CD14-positive monocyte (primary cell): ENCODE measurements around the gene SPRR2D. TPM values are rescaled to one million over a fixed set of nuclear protein-coding genes. Genes with fewer than 3 reads are reported as not detected.

Experiments
- DNase-seq, 3 donors: peaks; one replicate each; pipeline ENCODE4 v3.0.0-alpha.2; 2011 to 2022
- H2AFZ ChIP-seq: 2 replicates; pipeline ENCODE4 v1.6.0; 2012; ENCODE audit warnings: mild to moderate bottlenecking, low read depth, low read length, inconsistent platforms; ENCODE audit not compliant: insufficient read depth, poor library complexity, severe bottlenecking
- H3K27ac ChIP-seq, 2 donors: 1 replicate in 1 of 2; 2 replicates in 1 of 2; pipeline ENCODE4 v1.5.1; 2012 to 2013; ENCODE audit warnings: low read length in 2 of 2, control low read depth in 1 of 2, inconsistent platforms in 1 of 2, low read depth in 1 of 2, mild to moderate bottlenecking in 1 of 2
- H3K27me3 ChIP-seq, 2 donors: one replicate each; pipeline versions ENCODE4 v1.6.0 to v1.6.1; 2011 to 2013; ENCODE audit warnings: low read length in 2 of 2; ENCODE audit not compliant: control insufficient read depth in 2 of 2, insufficient read depth in 2 of 2
- H3K36me3 ChIP-seq, 2 donors: replicated peaks in 1 of 2; 1 replicate in 1 of 2; 2 replicates in 1 of 2; pipeline versions ENCODE4 v1.5.1 to v1.6.1; 2012 to 2013; ENCODE audit warnings: low read length in 2 of 2, control low read depth in 1 of 2, inconsistent platforms in 1 of 2, mild to moderate bottlenecking in 1 of 2; ENCODE audit not compliant: insufficient read depth in 2 of 2, control insufficient read depth in 1 of 2
- H3K4me1 ChIP-seq, 2 donors: 1 replicate in 1 of 2; 2 replicates in 1 of 2; pipeline versions ENCODE4 v1.5.1 to v1.6.1; 2012 to 2013; ENCODE audit warnings: low read length in 2 of 2, control low read depth in 1 of 2, inconsistent platforms in 1 of 2, mild to moderate bottlenecking in 1 of 2, moderate library complexity in 1 of 2; ENCODE audit not compliant: insufficient read depth in 2 of 2, control insufficient read depth in 1 of 2
- H3K4me2 ChIP-seq: replicated peaks from 2 replicates; pipeline ENCODE3; 2012; ENCODE audit warnings: low read length, moderate library complexity, mild to moderate bottlenecking; ENCODE audit not compliant: poor library complexity, severe bottlenecking; ENCODE audit errors: extremely low read depth
- H3K4me3 ChIP-seq, 3 experiments: fragments of 200-600 bp in 1 of 3; sonication (generic) in 1 of 3; replicated peaks in 1 of 3; 1 replicate in 2 of 3; 2 replicates in 1 of 3; pipeline ENCODE4 v1.5.1; 2011 to 2013; ENCODE audit warnings: low read length in 3 of 3, mild to moderate bottlenecking in 3 of 3, control low read depth in 2 of 3, low read depth in 2 of 3, inconsistent platforms in 1 of 3, moderate library complexity in 1 of 3
- H3K79me2 ChIP-seq: 2 replicates; pipeline ENCODE4 v1.6.0; 2012; ENCODE audit warnings: mild to moderate bottlenecking, control low read depth, inconsistent platforms, low read length, moderate library complexity; ENCODE audit not compliant: insufficient read depth
- H3K9ac ChIP-seq: 2 replicates; pipeline ENCODE4 v1.6.0; 2017; ENCODE audit warnings: low read length, mild to moderate bottlenecking; ENCODE audit not compliant: insufficient read depth, poor library complexity, severe bottlenecking
- H3K9me3 ChIP-seq, 2 donors: replicated peaks in 1 of 2; 1 replicate in 1 of 2; 2 replicates in 1 of 2; pipeline versions ENCODE4 v1.5.1 to v1.6.1; 2012 to 2013; ENCODE audit warnings: low read length in 2 of 2, control low read depth in 1 of 2; ENCODE audit not compliant: control insufficient read depth in 1 of 2, insufficient read depth in 1 of 2
- H4K20me1 ChIP-seq: 2 replicates; pipeline ENCODE4 v1.6.0; 2012; ENCODE audit warnings: mild to moderate bottlenecking, low read length, control low read depth, moderate library complexity; ENCODE audit not compliant: insufficient read depth
- H3K27ac Mint-ChIP-seq, 7 donors: one replicate each; pipeline ENCODE4 v1.8.0; 2020; ENCODE audit warnings: mild to moderate bottlenecking in 7 of 7, mixed read lengths in 7 of 7, moderate library complexity in 6 of 7, inconsistent platforms in 2 of 7
- H3K27me3 Mint-ChIP-seq, 3 donors: one replicate each; pipeline ENCODE4 v1.8.0; 2021 to 2022; ENCODE audit warnings: low read depth in 3 of 3, mild to moderate bottlenecking in 3 of 3, mixed read lengths in 3 of 3, moderate library complexity in 3 of 3, inconsistent platforms in 1 of 3
- H3K36me3 Mint-ChIP-seq, 2 donors: one replicate each; pipeline ENCODE4 v1.8.0; 2020; ENCODE audit warnings: mixed read lengths in 2 of 2, inconsistent platforms in 1 of 2, mild to moderate bottlenecking in 1 of 2
- H3K4me1 Mint-ChIP-seq: one replicate; pipeline ENCODE4 v1.8.0; 2020; ENCODE audit warnings: mild to moderate bottlenecking, mixed read lengths
- H3K4me3 Mint-ChIP-seq, 2 donors: one replicate each; pipeline ENCODE4 v1.8.0; 2020; ENCODE audit warnings: mild to moderate bottlenecking in 2 of 2, mixed read lengths in 2 of 2, moderate library complexity in 1 of 2
- H3K9me3 Mint-ChIP-seq, 7 donors: one replicate each; pipeline ENCODE4 v1.8.0; 2020 to 2022; ENCODE audit warnings: mixed read lengths in 7 of 7, mild to moderate bottlenecking in 6 of 7, moderate library complexity in 6 of 7, inconsistent platforms in 2 of 7
- WGBS: methylation state at CpG from one replicate; pipeline ENCODE4 v1.1.5; 2013; ENCODE audit warnings: missing lambda C conversion rate; ENCODE audit not compliant: insufficient coverage; 5-methylcytosine and 5-hydroxymethylcytosine counted together
- intact Hi-C, 2 donors: fragments of 100-400 bp; cut with micrococcal nuclease; formaldehyde crosslinking; loops; one replicate each; pipeline versions ENCODE4 v1.15.0 to v1.15.1; 2023
- polyA plus RNA-seq, 3 donors: library from polyadenylated mRNA; depleted of rRNA in 1 of 3; unstranded in 2 of 3; stranded (reverse) in 1 of 3; fragments of 300-500 nt in 2 of 3; fragments of >200 nt in 1 of 3; fragmentation: Illumina TruSeq in 2 of 3; gene quantifications; 1 replicate in 2 of 3; 2 replicates in 1 of 3; pipeline ENCODE4 v1.2.3, GENCODE V29; 2012 to 2021
- TF ChIP-seq, protein P1 (sequence below): fragments of 200-600 bp; IDR thresholded peaks from one replicate; pipeline ENCODE4 v1.8.0; 2022; ENCODE audit warnings: antibody characterized with exemption, mild to moderate bottlenecking

SPRR2D gene
- polyA plus RNA-seq, 3 donors: not detected

DNA sequence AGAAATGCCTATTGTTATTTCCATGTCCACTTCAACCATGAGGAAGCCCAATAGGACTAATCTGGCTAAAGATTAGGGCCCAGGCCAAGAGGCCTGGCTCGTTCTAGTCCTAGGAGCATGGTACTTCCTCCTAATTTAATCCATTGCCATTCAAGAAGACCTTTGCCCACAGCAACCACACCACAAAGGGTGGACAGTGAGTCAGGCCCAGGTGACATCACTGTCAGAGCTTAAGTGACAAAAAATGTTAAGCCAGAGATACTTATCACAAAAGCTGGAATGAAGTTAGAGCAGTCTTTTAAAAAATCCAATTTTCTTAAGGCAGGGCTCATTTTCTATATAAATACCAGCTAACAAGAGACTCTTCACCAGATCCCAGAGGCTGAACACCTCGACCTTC lies 39.5 kb downstream of the SPRR2D start, which contains the start of gene SPRR3:
TSS of gene SPRR3 (plus strand) at position 368 of the 400 bp plus-strand sequence. CDS start 1,272 bp downstream, outside the sequence.
- WGBS: no CpG with 5 or more reads among the region's 2 CpGs
- intact Hi-C loops: loop anchor here in 1 of 2 donors (5.0 kb wide), 1 partner anchor 51 kb away; no protein-coding TSS in a partner anchor
- TF ChIP-seq, protein P1, sequence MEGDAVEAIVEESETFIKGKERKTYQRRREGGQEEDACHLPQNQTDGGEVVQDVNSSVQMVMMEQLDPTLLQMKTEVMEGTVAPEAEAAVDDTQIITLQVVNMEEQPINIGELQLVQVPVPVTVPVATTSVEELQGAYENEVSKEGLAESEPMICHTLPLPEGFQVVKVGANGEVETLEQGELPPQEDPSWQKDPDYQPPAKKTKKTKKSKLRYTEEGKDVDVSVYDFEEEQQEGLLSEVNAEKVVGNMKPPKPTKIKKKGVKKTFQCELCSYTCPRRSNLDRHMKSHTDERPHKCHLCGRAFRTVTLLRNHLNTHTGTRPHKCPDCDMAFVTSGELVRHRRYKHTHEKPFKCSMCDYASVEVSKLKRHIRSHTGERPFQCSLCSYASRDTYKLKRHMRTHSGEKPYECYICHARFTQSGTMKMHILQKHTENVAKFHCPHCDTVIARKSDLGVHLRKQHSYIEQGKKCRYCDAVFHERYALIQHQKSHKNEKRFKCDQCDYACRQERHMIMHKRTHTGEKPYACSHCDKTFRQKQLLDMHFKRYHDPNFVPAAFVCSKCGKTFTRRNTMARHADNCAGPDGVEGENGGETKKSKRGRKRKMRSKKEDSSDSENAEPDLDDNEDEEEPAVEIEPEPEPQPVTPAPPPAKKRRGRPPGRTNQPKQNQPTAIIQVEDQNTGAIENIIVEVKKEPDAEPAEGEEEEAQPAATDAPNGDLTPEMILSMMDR: no peak
- Histone ChIP-seq H3K27ac (no peak within 1 kb of the TSS), H3K4me3 (no peak within 1 kb of the TSS), H3K79me2 (no peaks in the 10 kb centered on the region), H3K9me3 (no peaks in the 10 kb centered on the region), H3K36me3 (no peaks in the 10 kb centered on the region), H3K4me2 (no peak within 1 kb of the TSS), H2AFZ (no peak within 1 kb of the TSS), H4K20me1 (no peaks in the 10 kb centered on the region), H3K9ac (no peak within 1 kb of the TSS), H3K4me1 (no peaks in the 10 kb centered on the region), H3K27me3 (peaks cover 0 to 1% of the 10 kb centered on the region in 2 donors)
- H3K27ac Mint-ChIP-seq: no peak within 1 kb of the TSS
- DNase-seq: no peak
- no peaks in the 10 kb centered on the region for H3K4me1 Mint-ChIP-seq
- peaks cover 0 to 7% (median 3%) of the 10 kb centered on the region in 7 donors for H3K9me3 Mint-ChIP-seq
- H3K4me3 Mint-ChIP-seq: no peak within 1 kb of the TSS
- H3K36me3 Mint-ChIP-seq: no peaks in the 10 kb centered on the region
- H3K27me3 Mint-ChIP-seq: peaks cover 5 to 7% (median 7%) of the 10 kb centered on the region in 3 donors

DNA sequence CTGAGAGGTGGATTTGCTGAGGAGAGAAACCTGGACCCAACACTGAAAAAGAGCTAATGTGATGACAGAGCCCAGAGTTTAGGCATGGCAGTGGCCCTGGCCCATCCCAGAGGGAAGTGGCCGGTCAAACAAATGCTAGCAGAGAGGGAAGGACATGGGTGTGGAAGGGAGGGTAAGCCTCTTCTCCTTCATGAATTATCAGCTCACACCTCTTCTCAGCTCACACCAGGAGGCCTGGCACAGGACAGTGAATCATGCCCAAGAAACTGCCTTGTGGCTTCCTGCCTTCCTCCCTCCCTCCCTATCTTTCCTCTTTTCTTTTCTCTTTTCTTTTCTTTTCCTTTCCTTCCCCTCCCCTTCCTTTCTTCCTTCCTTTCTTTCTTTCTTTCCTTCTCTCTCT lies 40.6 kb downstream of the SPRR2D start:
- no CpG with 5 or more reads among the region's 1 CpG for WGBS
- no peak for DNase-seq
- Mint-ChIP-seq H3K9me3 (peaks cover 0 to 6% (median 3%) of the 10 kb centered on the region in 7 donors), H3K4me1 (no peaks in the 10 kb centered on the region), H3K27me3 (peaks cover 5 to 9% (median 7%) of the 10 kb centered on the region in 3 donors), H3K4me3 (no peak overlapping the region), H3K27ac (no peak overlapping the region), H3K36me3 (no peaks in the 10 kb centered on the region)
- no peaks in the 10 kb centered on the region for H3K9me3 ChIP-seq
- no peak overlapping the region for H2AFZ ChIP-seq
- TF ChIP-seq, protein P1: no peak
- H3K9ac ChIP-seq: no peak overlapping the region
- no peaks in the 10 kb centered on the region for H3K79me2 ChIP-seq
- no peak overlapping the region for H3K4me3 ChIP-seq
- H3K36me3 ChIP-seq: no peaks in the 10 kb centered on the region
- H3K4me1 ChIP-seq: no peaks in the 10 kb centered on the region
- H3K27me3 ChIP-seq: peaks cover 0 to 2% of the 10 kb centered on the region in 2 donors
- no peak overlapping the region for H3K27ac ChIP-seq
- no peak overlapping the region for H3K4me2 ChIP-seq
- H4K20me1 ChIP-seq: no peaks in the 10 kb centered on the region
- intact Hi-C loops: loop anchor here in 1 of 2 donors (5.0 kb wide), 1 partner anchor 52 kb away; no protein-coding TSS in a partner anchor
